VCaP (cell line): Measurements from ENCODE around the gene CEACAM7.

Experiments
- H3K27ac ChIP-seq: fragments of 450-650 bp; 2 replicates; pipeline ENCODE4 v1.5.1; 2017
- TF ChIP-seq, protein P1 (sequence below): fragments of 450-650 bp; conservative IDR thresholded peaks from 2 replicates; pipeline ENCODE4 v1.5.1; 2017; ENCODE audit warnings: mild to moderate bottlenecking, moderate library complexity

The CEACAM7 gene

DNA sequence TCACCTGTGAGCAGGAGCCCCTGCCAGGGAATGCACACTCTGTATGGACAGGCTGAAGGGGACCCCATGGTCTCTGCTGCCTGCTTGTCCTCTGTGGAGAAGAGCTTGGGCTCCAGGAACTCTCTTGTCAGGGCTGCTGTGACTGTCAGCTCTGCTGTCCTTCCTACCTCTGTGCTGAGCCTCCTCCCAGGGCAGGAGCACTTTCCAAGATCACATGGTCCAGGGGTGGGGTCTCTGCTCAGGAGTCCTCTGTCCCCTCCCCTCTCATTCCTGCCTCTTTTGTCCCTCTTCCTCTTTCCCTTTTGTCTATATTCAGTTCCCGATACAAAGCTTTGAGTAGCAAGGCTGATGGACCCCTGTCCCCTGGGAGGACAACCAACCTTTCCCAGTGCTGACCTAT, at the start of gene CEACAM7:
Gene CEACAM7, minus strand, starts transcription at position 173 of the 400 bp plus-strand sequence. Its CDS starts 105 bp downstream, at position 68.
- no peak within 1 kb of the TSS for H3K27ac ChIP-seq
- TF ChIP-seq, protein P1, sequence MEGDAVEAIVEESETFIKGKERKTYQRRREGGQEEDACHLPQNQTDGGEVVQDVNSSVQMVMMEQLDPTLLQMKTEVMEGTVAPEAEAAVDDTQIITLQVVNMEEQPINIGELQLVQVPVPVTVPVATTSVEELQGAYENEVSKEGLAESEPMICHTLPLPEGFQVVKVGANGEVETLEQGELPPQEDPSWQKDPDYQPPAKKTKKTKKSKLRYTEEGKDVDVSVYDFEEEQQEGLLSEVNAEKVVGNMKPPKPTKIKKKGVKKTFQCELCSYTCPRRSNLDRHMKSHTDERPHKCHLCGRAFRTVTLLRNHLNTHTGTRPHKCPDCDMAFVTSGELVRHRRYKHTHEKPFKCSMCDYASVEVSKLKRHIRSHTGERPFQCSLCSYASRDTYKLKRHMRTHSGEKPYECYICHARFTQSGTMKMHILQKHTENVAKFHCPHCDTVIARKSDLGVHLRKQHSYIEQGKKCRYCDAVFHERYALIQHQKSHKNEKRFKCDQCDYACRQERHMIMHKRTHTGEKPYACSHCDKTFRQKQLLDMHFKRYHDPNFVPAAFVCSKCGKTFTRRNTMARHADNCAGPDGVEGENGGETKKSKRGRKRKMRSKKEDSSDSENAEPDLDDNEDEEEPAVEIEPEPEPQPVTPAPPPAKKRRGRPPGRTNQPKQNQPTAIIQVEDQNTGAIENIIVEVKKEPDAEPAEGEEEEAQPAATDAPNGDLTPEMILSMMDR, result no peak

DNA sequence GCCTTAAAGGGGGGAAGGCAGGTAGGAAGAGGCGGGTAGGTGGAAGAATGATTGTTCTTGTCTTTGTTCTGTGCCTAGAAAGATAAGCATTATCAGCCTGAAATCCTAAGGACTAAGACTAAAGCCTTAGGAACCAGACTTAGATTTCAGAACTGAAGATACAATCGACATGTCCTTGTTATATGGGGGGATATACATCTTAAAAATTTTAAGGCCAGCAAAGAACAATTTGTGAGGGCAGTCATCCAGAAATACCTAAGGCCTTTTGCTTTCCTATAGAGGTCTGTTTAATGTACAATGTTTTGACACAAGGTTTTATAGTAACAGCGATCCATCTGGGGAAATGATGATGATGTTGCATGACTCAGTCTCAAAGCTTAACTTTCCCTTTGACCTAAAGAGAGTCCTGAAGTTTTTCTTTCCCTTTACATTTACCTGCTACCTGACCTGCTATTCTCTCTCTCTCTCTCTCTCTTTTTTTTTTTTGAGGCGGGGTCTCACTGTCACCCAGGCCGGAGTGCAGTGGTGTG, 47.1 kb upstream of the CEACAM7 start:
- TF ChIP-seq, protein P1, result no peak
- H3K27ac ChIP-seq, result no peak overlapping the region

DNA sequence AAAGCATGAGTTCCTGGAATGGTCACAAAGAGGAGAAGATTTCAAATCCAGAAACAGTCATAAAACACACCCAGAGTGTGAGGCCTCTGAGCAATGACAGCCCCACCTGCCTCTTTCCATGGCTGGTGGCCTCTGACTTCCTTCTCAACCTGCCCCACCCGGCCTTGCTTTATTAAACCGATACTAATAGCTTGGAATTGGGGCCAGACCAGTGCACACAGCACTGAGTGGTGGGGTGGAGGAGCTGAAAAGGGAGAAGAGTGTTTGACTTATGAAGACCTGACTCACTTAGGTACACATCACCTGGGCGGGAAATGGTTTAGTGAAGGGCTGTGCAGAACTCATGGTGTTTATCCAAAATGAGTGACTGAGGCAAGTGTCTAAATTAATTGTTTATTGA, 46.5 kb upstream of the CEACAM7 start:
- no peak overlapping the region for H3K27ac ChIP-seq

DNA sequence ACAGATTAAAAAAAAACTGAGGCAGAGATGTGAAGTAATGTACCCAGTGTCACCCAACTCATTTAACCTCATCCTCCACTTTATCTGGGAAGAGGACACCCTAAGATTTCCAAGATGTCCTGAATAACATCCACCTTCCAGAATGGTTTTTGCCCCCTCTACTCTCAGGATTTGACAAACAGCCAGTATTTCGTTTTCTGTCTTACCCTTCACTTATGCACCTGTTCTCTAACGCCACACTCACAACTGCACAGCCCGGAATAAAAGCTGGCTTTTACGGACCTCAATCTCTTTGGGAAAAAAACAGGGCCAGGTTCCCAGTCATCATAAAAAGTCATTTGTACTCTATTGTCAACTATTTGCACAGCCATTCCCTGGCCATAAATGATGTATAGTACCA, 46.1 kb upstream of the CEACAM7 start:
- TF ChIP-seq, protein P1, result no peak
- H3K27ac ChIP-seq, result no peak overlapping the region

More for the DNA sequence above, 46.5 kb upstream of the CEACAM7 start:
- TF ChIP-seq, protein P1, result no peak

DNA sequence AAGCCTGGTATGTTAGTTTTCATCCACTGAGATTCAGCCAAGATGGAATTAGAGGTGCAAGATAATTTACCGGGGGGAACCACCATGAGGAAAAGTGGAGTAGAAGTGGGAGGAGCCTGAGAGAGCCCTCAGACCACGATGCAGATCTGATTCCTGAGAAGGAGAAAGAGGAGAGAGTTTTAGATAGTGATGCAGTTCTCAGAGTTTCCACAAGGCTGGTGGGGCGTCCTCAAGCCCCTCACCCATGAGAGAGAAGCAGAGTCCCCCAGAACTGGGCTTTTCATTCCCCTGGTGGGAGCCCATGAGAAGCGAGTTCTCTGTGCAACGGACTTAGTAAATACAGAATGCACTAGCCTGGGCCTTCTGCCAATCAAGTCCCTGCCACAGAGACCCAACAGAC, 38.4 kb upstream of the CEACAM7 start:
- H3K27ac ChIP-seq, result no peak overlapping the region
- TF ChIP-seq, protein P1, result 0 out of 2 replicates have a peak, but pooled peaks have one; percentile 10

DNA sequence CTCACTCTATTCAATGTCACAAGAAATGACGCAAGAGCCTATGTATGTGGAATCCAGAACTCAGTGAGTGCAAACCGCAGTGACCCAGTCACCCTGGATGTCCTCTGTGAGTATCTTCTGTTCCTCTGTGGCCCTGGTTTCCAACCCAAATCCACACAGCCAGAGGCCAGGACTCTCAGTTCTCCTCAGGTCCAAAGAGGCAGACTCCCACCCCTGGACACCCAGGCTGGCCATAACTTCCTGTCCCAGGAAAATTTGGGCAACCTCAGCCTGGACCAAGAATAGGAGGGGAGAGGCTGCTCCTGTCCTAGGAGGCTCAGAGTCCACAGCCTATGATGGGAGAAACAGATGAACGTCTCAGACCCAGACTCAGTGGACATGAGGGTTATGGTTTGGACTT, 32.0 kb upstream of the CEACAM7 start:
- H3K27ac ChIP-seq, result no peak overlapping the region

DNA sequence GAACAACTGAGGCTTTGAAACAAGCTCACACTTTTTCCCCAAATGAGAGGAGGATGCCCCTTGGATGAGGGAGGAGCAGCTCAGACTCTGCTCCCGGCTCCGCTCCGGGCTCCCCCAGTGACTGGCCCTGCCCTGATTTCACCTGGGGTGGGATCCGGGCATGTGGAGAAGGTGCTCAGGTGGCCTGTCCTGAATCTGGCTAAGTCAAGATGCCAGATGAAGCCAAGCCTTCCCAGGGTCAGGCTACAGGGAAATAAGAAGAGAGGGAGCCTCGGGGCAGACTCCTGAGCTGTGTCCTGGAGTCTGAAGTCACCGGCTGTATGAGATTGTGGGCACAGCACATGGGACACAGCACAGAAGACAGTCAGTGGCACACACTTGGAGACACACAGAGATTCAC, 30.7 kb upstream of the CEACAM7 start:
- TF ChIP-seq, protein P1, result no peak
- H3K27ac ChIP-seq, result no peak overlapping the region

More for the DNA sequence above, 32.0 kb upstream of the CEACAM7 start:
- TF ChIP-seq, protein P1, result no peak
